Right ventricle myocardium inferior (tissue), 1 donor: ENCODE measurements around the gene MIEN1. TPM values are rescaled to one million over a fixed set of nuclear protein-coding genes. Genes with fewer than 3 reads are reported as not detected.
"Not testable (repeated sequence)": the region's sequence is repeated elsewhere in the genome, so short reads cannot be mapped to it uniquely, and the experiment has no call there.

ENCODE experiments used
- ATAC-seq: fragments of 200-7000 bp; cut with Tn5 transposase; one replicate; pipeline ENCODE4 v1.9.1; 2020; ENCODE audit warnings: mild to moderate bottlenecking, moderate library complexity
- DNase-seq: peaks from one replicate; pipeline ENCODE4 v3.0.0; 2021; ENCODE audit errors: missing footprints
- intact Hi-C: fragments of 100-400 bp; cut with DNase I; formaldehyde crosslinking; loops from one replicate; pipeline ENCODE4 v1.11.0; 2022
- total RNA-seq: library from RNA; stranded (reverse); fragmentation: NEBNext Ultra II Directional; extraction: Animal tissue kit (Norgen Biotek cat#: 25700); gene quantifications from one replicate; pipeline ENCODE4 v1.2.1, GENCODE V29; 2021
- donor health status: DM: no; HTN: yes; CAD: no; lungs with severe emphysema.

Gene MIEN1
- total RNA-seq, 1 donor from 2014 or later = 49.4 TPM

- ATAC-seq (no peak), DNase-seq (no peak)
- intact Hi-C loops = no loop called here
These were observed 5.6 kb downstream of the MIEN1 start for GRCh38 chr17:39724731-39725130.

GRCh38 chr17:39722965-39723848 lies 7.1 kb downstream of the MIEN1 start:
- intact Hi-C loops = no loop called here
- DNase-seq (no peak), ATAC-seq (no peak)

GRCh38 chr17:39722104-39722503 lies 8.2 kb downstream of the MIEN1 start:
- ATAC-seq (no peak), DNase-seq (no peak)
- intact Hi-C loops = no loop called here

- no peak for DNase-seq
- no peak for ATAC-seq
- intact Hi-C loops = no loop called here
These were observed 10.6 kb downstream of the MIEN1 start for GRCh38 chr17:39719563-39720355.

- DNase-seq (no peak), ATAC-seq (no peak)
- intact Hi-C loops = no loop called here
These were observed 12.7 kb downstream of the MIEN1 start for GRCh38 chr17:39717660-39718059.

GRCh38 chr17:39716879-39717536 lies 13.3 kb downstream of the MIEN1 start:
- ATAC-seq (peak; percentile 62), DNase-seq (no peak)
- intact Hi-C loops = no loop called here

- ATAC-seq (peak; percentile 62), DNase-seq (no peak)
- intact Hi-C loops = no loop called here
These were observed 14.1 kb downstream of the MIEN1 start for GRCh38 chr17:39716073-39716818.

- DNase-seq = no peak
- no peak for ATAC-seq
These were observed 14.8 kb downstream of the MIEN1 start for GRCh38 chr17:39715375-39716072.

GRCh38 chr17:39714234-39714633 lies 16.1 kb downstream of the MIEN1 start:
- intact Hi-C loops = no loop called here
- ATAC-seq (no peak), DNase-seq (no peak)

More at GRCh38 chr17:39715375-39716072, 14.8 kb downstream of the MIEN1 start:
- intact Hi-C loops = no loop called here

GRCh38 chr17:39711851-39712250 lies 18.5 kb downstream of the MIEN1 start:
- no peak for DNase-seq
- no peak for ATAC-seq
- intact Hi-C loops = no loop called here

- ATAC-seq, DNase-seq, intact Hi-C loops: not testable (repeated sequence)
These were observed 19.3 kb downstream of the MIEN1 start for GRCh38 chr17:39711071-39711470.

GRCh38 chr17:39709998-39710964 lies 20.1 kb downstream of the MIEN1 start:
- DNase-seq = no peak
- no peak for ATAC-seq
- intact Hi-C loops = no loop called here

- no peak for DNase-seq
- ATAC-seq = no peak
- intact Hi-C loops = no loop called here
These were observed 20.9 kb downstream of the MIEN1 start for GRCh38 chr17:39709319-39709997.

- DNase-seq (no peak), ATAC-seq (no peak)
- intact Hi-C loops = no loop called here
These were observed 23.4 kb downstream of the MIEN1 start for GRCh38 chr17:39706921-39707337.

- DNase-seq = no peak
- intact Hi-C loops = no loop called here
- ATAC-seq = peak; percentile 1
These were observed 23.9 kb downstream of the MIEN1 start for GRCh38 chr17:39706383-39706782.

- no peak for DNase-seq
These were observed 24.5 kb downstream of the MIEN1 start for GRCh38 chr17:39705786-39706348.

More at GRCh38 chr17:39705786-39706348, 24.5 kb downstream of the MIEN1 start:
- ATAC-seq = peak; percentile 58
- intact Hi-C loops = no loop called here
